Large intestine (tissue), 3 donors: ENCODE data around the gene ADGRL3. TPM values are rescaled to one million over a fixed set of nuclear protein-coding genes. Genes with fewer than 3 reads are reported as not detected.

Experiments used
- DNase-seq, 2 donors: peaks; one replicate each; pipeline versions ENCODE4 v3.0.0 to v3.0.0-alpha.2; 2013
- H3K27ac ChIP-seq: one replicate; pipeline ENCODE4 v1.5.1; 2013; ENCODE audit warnings: low read length
- H3K27me3 ChIP-seq: 2 replicates; pipeline ENCODE4 v1.6.1; 2013; ENCODE audit warnings: low read length; ENCODE audit not compliant: control insufficient read depth, insufficient read depth
- H3K36me3 ChIP-seq: 2 replicates; pipeline ENCODE4 v1.6.1; 2013; ENCODE audit warnings: low read length; ENCODE audit not compliant: control insufficient read depth, insufficient read depth
- H3K4me1 ChIP-seq: one replicate; pipeline ENCODE4 v1.6.1; 2013; ENCODE audit warnings: low read length; ENCODE audit not compliant: control insufficient read depth, insufficient read depth
- H3K4me3 ChIP-seq: one replicate; pipeline ENCODE4 v1.5.1; 2013; ENCODE audit warnings: low read length
- H3K9me3 ChIP-seq: one replicate; pipeline ENCODE4 v1.6.1; 2013; ENCODE audit warnings: mild to moderate bottlenecking, low read depth, low read length, moderate library complexity; ENCODE audit not compliant: control insufficient read depth
- WGBS: methylation state at CpG from one replicate; pipeline ENCODE4 v1.1.5; 2013; ENCODE audit warnings: low lambda C conversion rate; ENCODE audit not compliant: insufficient coverage; 5-methylcytosine and 5-hydroxymethylcytosine counted together
- polyA plus RNA-seq: library from polyadenylated mRNA; unstranded; fragments of 120-200 nt; gene quantifications from one replicate; pipeline ENCODE4 v1.2.1, GENCODE V29; 2013

ADGRL3 gene
- polyA plus RNA-seq, 1 donor, result 9.8 TPM

DNA sequence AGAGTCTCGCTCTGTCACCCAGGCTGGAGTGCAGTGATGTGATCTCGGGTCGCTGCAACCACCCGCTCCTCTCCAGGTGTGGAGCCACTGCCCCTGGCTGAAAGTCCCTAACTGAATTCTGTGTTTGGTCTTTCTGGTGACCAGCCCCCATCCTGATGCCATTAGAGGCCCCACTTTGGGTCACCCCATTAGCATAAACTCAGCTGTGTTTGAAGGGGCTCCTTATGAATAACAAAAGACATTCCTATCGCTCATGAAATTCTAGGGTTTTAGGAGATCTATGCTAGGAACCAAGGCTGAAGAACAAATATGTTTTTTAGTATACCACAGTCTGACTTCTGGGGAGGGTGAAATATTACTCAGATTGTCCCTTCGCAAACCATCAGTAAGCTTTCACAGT is 652.9 kb downstream of the ADGRL3 start:
- Histone ChIP-seq H3K27me3 (no peaks in the 10 kb centered on the region), H3K4me3 (no peak overlapping the region), H3K4me1 (no peaks in the 10 kb centered on the region), H3K36me3 (no peaks in the 10 kb centered on the region), H3K27ac (no peak overlapping the region), H3K9me3 (no peaks in the 10 kb centered on the region)
- 100% methylated on average over 1 of the region's 6 CpGs for WGBS
- no peak for DNase-seq

DNA sequence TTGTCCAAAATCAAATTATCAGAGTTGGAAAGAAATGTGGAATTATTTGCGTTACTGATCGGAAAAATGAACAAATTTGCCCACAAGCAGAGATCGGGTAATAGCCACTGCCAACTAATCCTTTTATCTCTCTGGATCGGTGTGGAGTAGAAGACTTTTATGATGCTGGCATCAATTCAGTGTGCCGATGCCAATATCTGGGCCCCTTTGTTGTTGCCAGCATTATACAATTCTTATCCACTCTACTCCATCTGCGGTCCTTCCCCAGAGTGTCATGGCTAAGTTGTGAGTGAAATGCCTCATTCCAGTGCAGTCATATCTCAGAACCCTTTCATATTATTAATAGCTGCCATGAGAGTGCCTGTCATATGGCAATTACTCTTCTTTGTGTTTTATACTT is 660.2 kb downstream of the ADGRL3 start:
- Histone ChIP-seq H3K4me1 (no peaks in the 10 kb centered on the region), H3K27me3 (no peaks in the 10 kb centered on the region), H3K27ac (no peak overlapping the region), H3K36me3 (no peaks in the 10 kb centered on the region), H3K9me3 (no peaks in the 10 kb centered on the region), H3K4me3 (no peak overlapping the region)
- WGBS, result 96% methylated on average over 3 of the region's 6 CpGs
- DNase-seq, result no peak

DNA sequence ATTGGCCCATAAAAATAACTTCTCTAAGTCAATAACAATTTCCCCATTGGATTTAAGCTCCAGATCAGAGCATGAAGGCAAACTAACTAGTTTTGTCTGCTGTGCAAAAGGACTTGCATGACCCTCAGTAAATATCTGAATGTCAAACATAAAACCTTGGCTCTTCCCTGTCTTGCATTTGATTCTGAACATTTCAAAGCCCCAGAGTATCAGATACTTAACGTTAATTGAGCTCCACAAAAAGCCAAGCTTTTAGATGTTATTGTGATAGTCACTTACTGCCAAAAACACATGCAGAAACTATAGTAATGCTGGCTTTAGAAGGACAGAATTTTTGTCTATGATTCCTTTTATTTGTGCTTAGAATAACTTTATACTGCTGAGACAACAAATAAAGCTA is 664.2 kb downstream of the ADGRL3 start:
- 40% methylated on average over 1 of the region's 1 CpG for WGBS
- H3K36me3 ChIP-seq, result no peaks in the 10 kb centered on the region
- DNase-seq, result no peak

DNA sequence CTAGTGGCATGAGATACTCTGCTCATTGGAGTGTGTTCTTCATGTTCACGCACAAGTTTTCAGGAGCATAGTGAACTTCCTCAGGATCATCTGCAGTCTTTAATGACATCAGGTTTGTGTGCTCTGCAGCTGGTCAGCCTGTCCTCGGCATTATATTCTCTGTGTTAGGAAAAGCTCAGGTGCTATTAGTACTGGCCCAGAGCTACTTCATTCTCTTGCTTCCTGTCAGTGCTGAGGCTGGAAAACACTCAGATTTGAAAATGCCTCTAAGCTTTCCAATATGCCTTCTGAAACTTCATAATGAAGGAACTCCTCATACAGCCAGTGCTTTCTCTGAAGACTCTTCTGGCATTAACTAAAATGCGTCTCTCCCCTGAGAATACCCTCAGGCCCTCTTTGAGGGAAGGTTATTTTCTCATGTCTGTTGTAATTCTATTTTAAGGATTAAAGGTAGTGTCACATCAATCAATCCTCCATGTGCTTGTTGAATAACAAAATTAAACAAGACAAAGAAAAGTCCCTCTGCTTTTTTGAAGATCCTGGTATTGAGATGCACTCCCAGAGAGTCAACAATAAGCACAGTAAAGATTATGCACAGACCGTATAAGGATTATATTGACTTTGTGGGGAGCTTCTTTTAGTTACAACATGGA is 666.4 kb downstream of the ADGRL3 start:
- Histone ChIP-seq H3K4me1 (no peaks in the 10 kb centered on the region), H3K27me3 (no peaks in the 10 kb centered on the region), H3K36me3 (no peaks in the 10 kb centered on the region), H3K27ac (no peak overlapping the region), H3K9me3 (no peaks in the 10 kb centered on the region), H3K4me3 (no peak overlapping the region)
- no CpG with 5 or more reads among the region's 4 CpGs for WGBS
- no peak for DNase-seq

More for the DNA sequence above, 664.2 kb downstream of the ADGRL3 start:
- H3K27ac ChIP-seq, result no peak overlapping the region
- no peaks in the 10 kb centered on the region for H3K4me1 ChIP-seq
- no peaks in the 10 kb centered on the region for H3K9me3 ChIP-seq
- H3K27me3 ChIP-seq, result no peaks in the 10 kb centered on the region
- no peak overlapping the region for H3K4me3 ChIP-seq

DNA sequence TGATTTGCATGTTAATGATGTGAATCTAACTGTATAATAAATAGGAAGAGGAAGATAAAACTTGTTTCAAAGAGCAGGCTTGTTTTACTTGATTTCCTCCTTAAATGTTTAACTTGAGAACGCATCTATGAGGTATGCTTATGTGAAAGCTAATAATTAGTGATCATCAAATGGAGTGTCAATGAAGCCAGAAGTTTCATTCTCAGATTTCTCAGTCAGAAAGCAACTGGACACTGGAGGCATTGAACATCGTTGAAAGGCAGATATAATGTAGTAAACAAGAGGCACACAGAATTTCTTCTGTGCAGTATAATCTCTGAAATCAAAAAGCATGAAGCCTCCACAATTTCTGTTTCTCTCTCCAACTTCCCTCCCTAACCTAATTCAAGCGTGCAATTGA is 672.9 kb downstream of the ADGRL3 start:
- H3K27me3 ChIP-seq, result no peaks in the 10 kb centered on the region
- H3K4me1 ChIP-seq, result no peaks in the 10 kb centered on the region
- no peak overlapping the region for H3K4me3 ChIP-seq
- H3K9me3 ChIP-seq, result no peaks in the 10 kb centered on the region
- H3K27ac ChIP-seq, result no peak overlapping the region
- no peaks in the 10 kb centered on the region for H3K36me3 ChIP-seq
- no peak for DNase-seq
- 80% methylated on average over 1 of the region's 3 CpGs for WGBS

DNA sequence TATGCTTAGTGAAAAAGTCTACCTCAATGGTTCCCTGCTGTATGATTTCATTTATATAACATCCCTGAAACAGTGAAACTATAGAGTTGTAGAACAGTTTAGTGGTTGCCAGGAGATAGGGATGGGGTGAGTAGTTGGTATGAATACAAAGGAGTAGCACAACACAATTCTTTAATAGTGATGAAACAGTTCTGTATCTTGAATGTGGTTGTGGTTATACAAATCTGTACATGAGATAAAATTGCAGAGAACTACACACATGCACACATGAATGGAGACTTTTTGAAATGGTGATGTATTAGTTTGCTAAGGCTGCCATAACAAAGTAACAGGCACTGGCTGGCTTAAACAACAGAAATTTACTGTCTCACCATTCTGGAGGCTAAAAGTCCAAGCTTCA is 677.1 kb downstream of the ADGRL3 start:
- no peak for DNase-seq
- no peaks in the 10 kb centered on the region for H3K9me3 ChIP-seq
- H3K27me3 ChIP-seq, result no peaks in the 10 kb centered on the region
- H3K4me1 ChIP-seq, result no peaks in the 10 kb centered on the region
- H3K4me3 ChIP-seq, result no peak overlapping the region
- H3K36me3 ChIP-seq, result no peaks in the 10 kb centered on the region
- no peak overlapping the region for H3K27ac ChIP-seq

DNA sequence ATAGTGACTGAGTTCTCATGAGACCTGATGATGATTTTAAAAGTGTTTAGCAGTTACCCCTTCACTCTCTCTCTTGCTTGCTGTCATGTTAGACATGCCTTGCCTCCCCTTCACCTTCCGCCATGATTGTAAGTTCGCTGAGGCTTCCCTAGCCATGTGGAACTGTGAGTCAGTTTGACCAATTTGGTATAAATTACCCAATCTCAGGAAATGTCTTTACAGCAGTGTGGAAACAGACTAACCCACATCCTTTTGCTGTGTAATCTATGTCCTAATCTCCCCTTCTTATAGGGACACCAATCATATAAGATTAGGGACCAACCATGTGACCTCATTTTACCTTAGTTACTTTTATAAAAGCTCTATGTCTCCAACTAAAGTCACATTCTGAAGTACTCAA is 677.8 kb downstream of the ADGRL3 start:
- H3K4me3 ChIP-seq, result no peak overlapping the region
- no peaks in the 10 kb centered on the region for H3K4me1 ChIP-seq
- H3K9me3 ChIP-seq, result no peaks in the 10 kb centered on the region
- H3K36me3 ChIP-seq, result no peaks in the 10 kb centered on the region
- no peaks in the 10 kb centered on the region for H3K27me3 ChIP-seq
- WGBS, result 100% methylated on average over 1 of the region's 2 CpGs
- H3K27ac ChIP-seq, result no peak overlapping the region
- DNase-seq, result no peak

DNA sequence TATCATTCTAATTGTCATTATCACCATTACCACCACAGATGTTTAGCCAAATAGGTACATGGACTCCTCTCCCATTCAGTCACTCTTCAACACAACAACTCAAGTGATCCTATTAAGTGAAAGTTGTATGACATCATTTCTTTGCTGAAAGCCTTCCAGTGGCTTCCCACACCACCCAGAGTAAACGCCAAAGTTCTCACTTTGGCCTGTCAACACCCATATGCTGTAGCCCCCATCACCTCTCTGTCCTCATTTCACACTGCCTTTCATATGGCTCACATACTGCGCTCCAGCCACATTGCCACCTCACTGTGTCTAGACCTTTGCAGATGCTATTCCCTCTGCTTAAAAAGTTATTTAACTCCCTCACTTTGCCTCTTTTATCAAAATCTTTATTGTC is 682.3 kb downstream of the ADGRL3 start:
- WGBS, result 100% methylated on average over 1 of the region's 2 CpGs

DNA sequence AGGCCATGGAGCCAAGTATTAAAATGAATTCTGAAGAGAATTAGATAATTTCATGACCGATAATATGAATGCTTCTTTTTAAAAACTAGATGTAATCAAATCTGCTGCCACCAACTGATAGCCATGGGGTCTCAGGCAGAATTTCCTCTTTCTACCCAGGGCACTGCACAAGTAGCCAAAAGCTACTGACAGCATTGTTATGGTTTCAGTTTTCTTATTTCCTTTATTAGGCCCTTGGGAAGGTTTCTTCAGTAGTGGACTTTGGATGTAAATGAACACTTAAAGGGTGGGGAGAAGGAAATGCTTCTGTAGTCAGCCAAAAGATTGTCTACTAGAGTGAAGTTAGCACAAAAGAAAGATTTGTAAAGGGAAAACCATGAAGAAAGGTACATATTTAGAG is 686.0 kb downstream of the ADGRL3 start:
- peak; percentile 61 to 82 for DNase-seq
- H3K4me1 ChIP-seq, result no peaks in the 10 kb centered on the region
- H3K36me3 ChIP-seq, result no peaks in the 10 kb centered on the region
- H3K27ac ChIP-seq, result peak overlapping the region; percentile 56
- H3K9me3 ChIP-seq, result no peaks in the 10 kb centered on the region
- 80% methylated on average over 1 of the region's 1 CpG for WGBS
- H3K4me3 ChIP-seq, result no peak overlapping the region
- H3K27me3 ChIP-seq, result no peaks in the 10 kb centered on the region

More for the DNA sequence above, 682.3 kb downstream of the ADGRL3 start:
- no peak for DNase-seq
- Histone ChIP-seq H3K4me1 (no peaks in the 10 kb centered on the region), H3K27me3 (no peaks in the 10 kb centered on the region), H3K4me3 (no peak overlapping the region), H3K36me3 (no peaks in the 10 kb centered on the region), H3K27ac (no peak overlapping the region), H3K9me3 (no peaks in the 10 kb centered on the region)

DNA sequence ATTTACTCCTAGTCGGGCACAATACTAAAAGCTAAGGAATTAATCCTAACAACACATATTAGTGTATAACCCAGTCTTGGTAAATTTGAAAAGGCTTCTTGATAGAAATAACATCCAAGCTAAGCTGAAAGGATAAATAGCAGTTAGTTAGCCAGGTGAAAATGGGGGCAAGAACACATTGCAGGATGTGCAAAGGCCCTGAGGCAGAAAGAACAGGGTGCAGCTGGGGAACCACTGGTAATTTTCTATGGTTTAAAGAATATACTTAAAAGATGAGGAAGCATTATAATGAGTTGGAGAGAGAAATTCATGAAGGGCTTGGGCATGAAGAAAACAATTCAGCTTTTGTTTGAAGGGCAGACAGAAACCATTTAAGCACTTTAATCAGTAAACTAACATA is 689.0 kb downstream of the ADGRL3 start:
- no peak for DNase-seq
- H3K27me3 ChIP-seq, result no peaks in the 10 kb centered on the region
- no peaks in the 10 kb centered on the region for H3K4me1 ChIP-seq
- H3K27ac ChIP-seq, result no peak overlapping the region
- H3K4me3 ChIP-seq, result no peak overlapping the region
- no peaks in the 10 kb centered on the region for H3K36me3 ChIP-seq
- no peaks in the 10 kb centered on the region for H3K9me3 ChIP-seq
- no CpG with 5 or more reads among the region's 1 CpG for WGBS

DNA sequence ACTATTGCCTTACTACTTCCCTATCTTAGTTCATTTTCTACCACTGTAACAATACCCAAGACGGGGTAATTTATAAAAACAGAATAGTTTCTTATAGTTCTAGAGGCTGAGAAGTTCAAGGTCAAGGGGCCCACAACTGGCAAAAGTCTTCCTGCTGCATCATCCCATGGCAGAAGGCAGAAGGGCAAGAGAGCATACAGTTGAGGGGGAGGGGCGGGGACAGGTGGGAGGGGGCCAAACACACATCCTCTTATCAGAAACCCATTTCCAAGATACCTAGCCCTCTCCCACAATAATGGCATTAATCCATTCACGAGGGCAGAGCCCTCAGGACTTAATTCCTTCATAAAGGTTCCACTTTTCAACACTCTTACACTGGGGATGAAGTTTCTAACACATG is 690.2 kb downstream of the ADGRL3 start:
- no CpG with 5 or more reads among the region's 3 CpGs for WGBS
- H3K36me3 ChIP-seq, result no peaks in the 10 kb centered on the region
- H3K27ac ChIP-seq, result no peak overlapping the region
- H3K27me3 ChIP-seq, result no peaks in the 10 kb centered on the region
- H3K9me3 ChIP-seq, result no peaks in the 10 kb centered on the region
- no peak overlapping the region for H3K4me3 ChIP-seq
- DNase-seq, result no peak
- H3K4me1 ChIP-seq, result no peaks in the 10 kb centered on the region
